HFF-Myc (cell line): Measurements from ENCODE around the gene AGPAT4.

ENCODE experiments used
- DNase-seq: peaks from one replicate; pipeline ENCODE4 v3.0.0-alpha.2; 2011; ENCODE audit warnings: low read depth; ENCODE audit errors: extremely low read depth
- H3K4me3 ChIP-seq: replicated peaks from 2 replicates; pipeline ENCODE4 v1.5.1; 2011; ENCODE audit warnings: low read depth, mild to moderate bottlenecking, control low read depth, low read length
- CTCF ChIP-seq: IDR thresholded peaks from 2 replicates; pipeline ENCODE4 v1.5.1; 2012; ENCODE audit warnings: mild to moderate bottlenecking, low read depth, low read length, control low read depth; ENCODE audit errors: missing control alignments

The AGPAT4 gene

GRCh38 chr6:161100072-161100471 is 173.8 kb downstream of the AGPAT4 start:
- TF ChIP-seq CTCF = no peak

GRCh38 chr6:161095916-161096315 is 177.9 kb downstream of the AGPAT4 start:
- H3K4me3 ChIP-seq = no peak overlapping the region
- DNase-seq = no peak
- TF ChIP-seq CTCF = no peak

More at GRCh38 chr6:161100072-161100471, 173.8 kb downstream of the AGPAT4 start:
- H3K4me3 ChIP-seq = no peak overlapping the region
- no peak for DNase-seq

GRCh38 chr6:161094955-161095354 is 178.9 kb downstream of the AGPAT4 start:
- no peak for TF ChIP-seq CTCF
- no peak for DNase-seq
- H3K4me3 ChIP-seq = no peak overlapping the region

- no peak overlapping the region for H3K4me3 ChIP-seq
- no peak for TF ChIP-seq CTCF
- no peak for DNase-seq
Observed at GRCh38 chr6:161091972-161092701, 181.7 kb downstream of the AGPAT4 start.

- no peak for DNase-seq
- TF ChIP-seq CTCF = no peak
- H3K4me3 ChIP-seq = no peak overlapping the region
Observed at GRCh38 chr6:161091151-161091550, 182.7 kb downstream of the AGPAT4 start.

GRCh38 chr6:161088676-161089328 is 185.1 kb downstream of the AGPAT4 start:
- TF ChIP-seq CTCF = no peak
- DNase-seq = no peak
- H3K4me3 ChIP-seq = no peak overlapping the region
